Endothelial cell of umbilical vein (primary cell): Measurements from ENCODE around the gene TMBIM6. TPM values are rescaled to one million over a fixed set of nuclear protein-coding genes. Genes with fewer than 3 reads are reported as not detected.

ENCODE experiments used
- BruUV-seq: library from RNA; stranded (reverse); fragments of 400-500 nt; replicated peaks from 2 replicates; lab custom pipeline; 2021; lab: Mats Ljungman, UMichigan
- CTCF ChIA-PET: fragments of 300-600, 350-600 bp; sonication (Branson Sonifier 250); formaldehyde crosslinking; loops from one replicate; lab custom pipeline; 2021; ENCODE audit warnings: antibody characterized with exemption, inconsistent platforms; lab: Charles Lee
- POLR2A ChIA-PET: fragments of 300-600, 350-600 bp; sonication (Branson Sonifier 250); formaldehyde crosslinking; loops from one replicate; lab custom pipeline; 2021; ENCODE audit warnings: antibody characterized with exemption, inconsistent platforms; lab: Charles Lee
- DNase-seq: peaks from one replicate; pipeline ENCODE4 v3.0.0-alpha.2; 2011; ENCODE audit warnings: low read depth, low spot score
- FAIRE-seq: peaks from 2 replicates; lab custom pipeline; 2011; peaks lifted over from hg19 to GRCh38; lab: Jason Lieb, UNC
- H2AFZ ChIP-seq: 2 replicates; pipeline ENCODE4 v1.6.0; 2012; ENCODE audit warnings: low read depth, low read length, control low read depth, inconsistent platforms
- H3K27ac ChIP-seq: 2 replicates; pipeline ENCODE4 v1.5.1; 2011; ENCODE audit warnings: low read depth, mild to moderate bottlenecking, control low read depth, low read length, moderate library complexity; ENCODE audit not compliant: insufficient read depth
- H3K27me3 ChIP-seq, 2 experiments: 2 replicates each; pipeline versions ENCODE4 v1.6.0 to v1.6.1; 2011; ENCODE audit warnings: low read length in 2 of 2, mixed read lengths in 1 of 2; ENCODE audit not compliant: control insufficient read depth in 2 of 2, insufficient read depth in 2 of 2
- H3K36me3 ChIP-seq, 2 experiments: 2 replicates in 1 of 2; 3 replicates in 1 of 2; pipeline ENCODE4 v1.5.1; 2011; ENCODE audit warnings: low read length in 2 of 2, mild to moderate bottlenecking in 1 of 2, moderate library complexity in 1 of 2; ENCODE audit not compliant: control insufficient read depth in 2 of 2, insufficient read depth in 2 of 2; ENCODE audit errors: extremely low read depth in 1 of 2
- H3K4me1 ChIP-seq: 3 replicates; pipeline ENCODE4 v1.5.1; 2011; ENCODE audit warnings: mild to moderate bottlenecking, low read length; ENCODE audit not compliant: control insufficient read depth, insufficient read depth; ENCODE audit errors: extremely low read depth
- H3K4me2 ChIP-seq: 2 replicates; pipeline ENCODE4 v1.6.1; 2011; ENCODE audit warnings: low read length, control low read depth, mixed read lengths; ENCODE audit not compliant: insufficient read depth
- H3K4me3 ChIP-seq, 3 experiments: fragments of 200-600 bp in 1 of 3; sonication (generic), shearing (Covaris generic) in 1 of 3; replicated peaks in 1 of 3; 2 replicates each; pipeline ENCODE4 v1.5.1; 2011 to 2016; ENCODE audit warnings: control low read depth in 3 of 3, low read length in 3 of 3, mild to moderate bottlenecking in 2 of 3, inconsistent platforms in 1 of 3, low read depth in 1 of 3, moderate library complexity in 1 of 3; ENCODE audit not compliant: insufficient read depth in 1 of 3
- H3K79me2 ChIP-seq: 2 replicates; pipeline ENCODE4 v1.6.0; 2012; ENCODE audit warnings: low read length, inconsistent platforms; ENCODE audit not compliant: control insufficient read depth, insufficient read depth
- H3K9ac ChIP-seq: replicated peaks from 2 replicates; pipeline ENCODE3; 2011; ENCODE audit warnings: low read length, control low read depth; ENCODE audit not compliant: insufficient read depth; ENCODE audit errors: extremely low read depth
- H3K9me1 ChIP-seq: replicated peaks from 3 replicates; pipeline ENCODE4 v1.6.0; 2011; ENCODE audit warnings: mild to moderate bottlenecking, low read length; ENCODE audit not compliant: control insufficient read depth, insufficient read depth; ENCODE audit errors: extremely low read depth
- H3K9me3 ChIP-seq: replicated peaks from 2 replicates; pipeline ENCODE4 v1.5.1; 2012; ENCODE audit warnings: low read length, inconsistent platforms; ENCODE audit not compliant: control insufficient read depth, insufficient read depth
- H4K20me1 ChIP-seq: replicated peaks from 2 replicates; pipeline ENCODE3; 2011; ENCODE audit warnings: mild to moderate bottlenecking, low read length; ENCODE audit not compliant: control insufficient read depth, insufficient read depth; ENCODE audit errors: extremely low read depth
- CTCF ChIP-seq, 2 donors: IDR thresholded peaks; 1 replicate in 1 of 2; 2 replicates in 1 of 2; pipeline ENCODE4 v1.5.1; 2011; ENCODE audit warnings: low read length in 2 of 2, mild to moderate bottlenecking in 2 of 2, moderate library complexity in 2 of 2, control low read depth in 1 of 2, inconsistent platforms in 1 of 2, low read depth in 1 of 2; ENCODE audit not compliant: insufficient read depth in 1 of 2; ENCODE audit errors: extremely low read depth in 1 of 2
- EZH2 ChIP-seq: IDR thresholded peaks from 2 replicates; pipeline ENCODE4 v1.6.1; 2012; ENCODE audit warnings: borderline replicate concordance, low read depth, mild to moderate bottlenecking, moderate library complexity, low read length, inconsistent platforms; ENCODE audit not compliant: severe bottlenecking
- FOS ChIP-seq: IDR thresholded peaks from 2 replicates; pipeline ENCODE4 v1.6.1; 2011; ENCODE audit warnings: mild to moderate bottlenecking, low read length, moderate library complexity, borderline replicate concordance; ENCODE audit not compliant: insufficient read depth
- GATA2 ChIP-seq: IDR thresholded peaks from 2 replicates; pipeline ENCODE4 v1.7.0; 2011; ENCODE audit warnings: low read depth, mild to moderate bottlenecking, moderate library complexity, mixed read lengths, low read length; ENCODE audit not compliant: insufficient read length, insufficient read depth
- JUN ChIP-seq: IDR thresholded peaks from 2 replicates; pipeline ENCODE4 v1.6.1; 2011; ENCODE audit warnings: borderline replicate concordance, low read depth; ENCODE audit not compliant: insufficient read length, insufficient read depth
- MAX ChIP-seq: IDR thresholded peaks from 2 replicates; pipeline ENCODE4 v1.6.1; 2011; ENCODE audit not compliant: insufficient read depth, insufficient read length
- MYC ChIP-seq: IDR thresholded peaks from one replicate; pipeline ENCODE4 v1.6.1; 2011; ENCODE audit warnings: mild to moderate bottlenecking, low read depth, low read length
- POLR2A ChIP-seq: IDR thresholded peaks from 2 replicates; pipeline ENCODE4 v1.6.1; 2012; ENCODE audit warnings: low read depth, mild to moderate bottlenecking, control low read depth, low read length
- POLR2AphosphoS5 ChIP-seq: IDR thresholded peaks from 2 replicates; pipeline ENCODE4 v1.6.1; 2012; ENCODE audit warnings: low read depth, mild to moderate bottlenecking, control low read depth, low read length, moderate library complexity; ENCODE audit not compliant: insufficient read depth
- dilution Hi-C: fragments of 300-500 bp; cut with MboI; formaldehyde crosslinking; loops from one replicate; pipeline ENCODE4 v1.15.0; 2019; ENCODE audit warnings: low sequenced_read_pairs; ENCODE audit not compliant: extremely low pct_ligation_motif_present
- intact Hi-C: fragments of 100-400 bp; cut with micrococcal nuclease; formaldehyde crosslinking; loops from one replicate; pipeline ENCODE4 v1.10.0; 2022
- polyA plus RNA-seq, 4 experiments: library from polyadenylated mRNA; depleted of rRNA in 3 of 4; stranded (reverse) in 3 of 4; unstranded in 1 of 4; fragments of >200 nt; gene quantifications; 2 replicates each; pipeline versions ENCODE4 v1.2.1 to v1.2.3, GENCODE V29; 2011 to 2012; ENCODE audit warnings: missing spikeins in 1 of 4
- total RNA-seq: library from RNA; stranded (reverse); gene quantifications from 2 replicates; pipeline ENCODE4 v1.2.3, GENCODE V29; 2021

TMBIM6 gene
- total and polyA plus RNA-seq, 2 donors (not counting 3 experiments of a cell fraction or from before 2014, with no cell fraction given), result 393 to 579 TPM

- intact Hi-C loops, result no loop called here
- dilution Hi-C loops, result no loop called here
- H3K27me3 ChIP-seq, result no peaks in the 10 kb centered on the region
- H4K20me1 ChIP-seq, result no peaks in the 10 kb centered on the region
- no peaks in the 10 kb centered on the region for H3K9me3 ChIP-seq
- CTCF ChIA-PET, result interaction anchor here (0.7 to 1.0 kb wide), 2 partner anchors 47 to 48 kb away, joined by 3 to 4 read pairs; no protein-coding TSS in a partner anchor
- H3K4me2 ChIP-seq, result no peak overlapping the region
- DNase-seq (peak; percentile 42), FAIRE-seq (peak; percentile 35)
- no TSS peak for BruUV-seq
- no peak overlapping the region for H3K9ac ChIP-seq
- H3K4me1 ChIP-seq, result peaks cover 14% of the 10 kb centered on the region
- no peak overlapping the region for H3K27ac ChIP-seq
- no peak overlapping the region for H2AFZ ChIP-seq
- no peak overlapping the region for H3K4me3 ChIP-seq
- POLR2A ChIA-PET, result no interaction called here
- H3K9me1 ChIP-seq, result no peaks in the 10 kb centered on the region
- H3K36me3 ChIP-seq, result peaks cover 0 to 15% of the 10 kb centered on the region in 2 experiments
- no peaks in the 10 kb centered on the region for H3K79me2 ChIP-seq
- peak in 1 of 2 donors; percentile 21 for TF ChIP-seq CTCF (IDR thresholded peaks at IDR 0.05; ENCODE audit: extremely low read depth in 1 of 2, insufficient read depth in 1 of 2, low read depth in 1 of 2, low read length in 2 of 2)
- no peak for TF ChIP-seq GATA2
Measured at GRCh38 chr12:49789992-49790391, 48.6 kb downstream of the TMBIM6 start.

DNA sequence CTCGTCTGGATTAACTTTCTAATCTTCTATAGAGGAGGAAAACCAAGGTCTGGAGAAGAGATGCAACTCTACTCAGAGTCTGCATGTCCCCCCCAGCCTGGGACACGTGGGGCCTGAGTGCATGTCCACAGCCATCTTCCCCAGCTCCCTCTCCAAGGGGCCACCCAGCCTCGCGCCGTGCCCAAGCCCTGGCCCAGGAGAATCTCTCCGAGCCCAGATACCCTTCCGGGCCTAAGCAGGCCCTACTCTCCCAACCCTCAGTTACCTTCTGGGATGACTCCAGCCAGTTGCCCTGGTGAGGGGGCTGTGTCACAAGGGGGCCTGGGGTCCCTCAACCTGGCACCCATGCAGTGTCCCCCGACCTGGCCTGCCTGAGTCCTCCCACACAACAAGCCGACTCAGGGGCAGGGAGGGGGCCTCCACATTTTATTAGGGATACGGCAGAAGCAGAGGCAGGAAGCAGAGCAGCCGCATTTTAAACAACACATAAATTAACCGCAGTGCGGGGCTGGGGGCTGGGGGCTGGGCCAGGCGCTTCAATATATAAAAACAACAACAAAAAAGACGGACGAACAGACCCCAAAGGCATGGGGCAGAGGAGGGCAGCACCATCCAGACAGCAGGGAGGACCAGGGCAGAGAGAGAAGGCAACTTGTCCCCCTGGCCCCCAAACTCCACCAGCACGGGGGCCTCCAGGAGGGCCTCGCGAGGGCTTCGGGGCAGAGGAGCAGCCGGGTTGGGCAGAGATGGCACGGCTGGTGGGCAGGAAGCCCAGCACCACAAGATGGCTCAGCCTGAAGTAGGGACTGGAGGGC, 49.6 kb downstream of the TMBIM6 start:
- no peaks in the 10 kb centered on the region for H3K27me3 ChIP-seq
- TF ChIP-seq EZH2, result no peak
- TF ChIP-seq POLR2AphosphoS5, result no peak
- no peak for TF ChIP-seq POLR2A
- TF ChIP-seq CTCF (IDR thresholded peaks at IDR 0.05; ENCODE audit: extremely low read depth in 1 of 2, insufficient read depth in 1 of 2, low read depth in 1 of 2, low read length in 2 of 2), result no peak
- no peak for TF ChIP-seq JUN
- TF ChIP-seq MYC, result no peak
- no peak for TF ChIP-seq MAX
- TF ChIP-seq GATA2, result no peak
- no peak for TF ChIP-seq FOS
- DNase-seq (no peak), FAIRE-seq (no peak)
- intact Hi-C loops (no loop called here), dilution Hi-C loops (no loop called here)
- TSS peak; percentile 20 for BruUV-seq
- H2AFZ ChIP-seq, result no peak overlapping the region
- no peak overlapping the region for H3K27ac ChIP-seq
- no peak overlapping the region for H3K4me2 ChIP-seq
- H3K36me3 ChIP-seq, result peaks cover 0 to 15% of the 10 kb centered on the region in 2 experiments
- peaks cover 9% of the 10 kb centered on the region for H3K4me1 ChIP-seq
- no peaks in the 10 kb centered on the region for H3K9me1 ChIP-seq
- no peaks in the 10 kb centered on the region for H3K9me3 ChIP-seq
- no peak overlapping the region for H3K4me3 ChIP-seq
- no peaks in the 10 kb centered on the region for H4K20me1 ChIP-seq
- CTCF ChIA-PET, result interaction anchor here (1.0 kb wide), 1 partner anchor 46 kb away, joined by 4 read pairs; no protein-coding TSS in a partner anchor
- no peak overlapping the region for H3K9ac ChIP-seq
- POLR2A ChIA-PET, result interaction anchor here (0.7 kb wide), 1 partner anchor 48 kb away, joined by 5 read pairs; no protein-coding TSS in a partner anchor
- H3K79me2 ChIP-seq, result no peaks in the 10 kb centered on the region
